Kidney (tissue), 14 donors: ENCODE measurements around the gene CFAP221. TPM values are rescaled to one million over a fixed set of nuclear protein-coding genes. Genes with fewer than 3 reads are reported as not detected.

Experiments
- DNase-seq, 5 donors: peaks; one replicate each; pipeline ENCODE4 v3.0.0-alpha.2; 2013 to 2020
- FAIRE-seq: peaks from 2 replicates; lab custom pipeline; 2012; peaks lifted over from hg19 to GRCh38; lab: Jason Lieb, UNC
- H3K27ac ChIP-seq, 2 donors: one replicate each; pipeline ENCODE4 v1.7.0; 2013; ENCODE audit warnings: low read depth in 2 of 2, low read length in 2 of 2, inconsistent platforms in 1 of 2
- H3K27me3 ChIP-seq: one replicate; pipeline ENCODE4 v1.7.1; 2013; ENCODE audit warnings: low read length, inconsistent platforms; ENCODE audit not compliant: control insufficient read depth, insufficient read depth
- H3K36me3 ChIP-seq, 3 donors: one replicate each; pipeline versions ENCODE4 v1.7.0 to v1.7.1; 2013; ENCODE audit warnings: low read length in 3 of 3, control low read depth in 1 of 3, inconsistent platforms in 1 of 3; ENCODE audit not compliant: insufficient read depth in 3 of 3, control insufficient read depth in 2 of 3
- H3K4me1 ChIP-seq, 3 donors: one replicate each; pipeline versions ENCODE4 v1.7.0 to v1.7.1; 2013; ENCODE audit warnings: low read length in 3 of 3, inconsistent platforms in 1 of 3, low read depth in 1 of 3; ENCODE audit not compliant: control insufficient read depth in 2 of 3, insufficient read depth in 2 of 3
- H3K4me3 ChIP-seq, 3 donors: one replicate each; pipeline versions ENCODE4 v1.7.0 to v1.8.1; 2013; ENCODE audit warnings: low read length in 3 of 3, control low read depth in 1 of 3, inconsistent platforms in 1 of 3
- H3K9ac ChIP-seq, 3 donors: one replicate each; pipeline versions ENCODE4 v1.7.0 to v1.7.1; 2013; ENCODE audit warnings: low read length in 3 of 3, control low read depth in 1 of 3, inconsistent platforms in 1 of 3
- H3K9me3 ChIP-seq, 3 donors: one replicate each; pipeline versions ENCODE4 v1.7.0 to v1.7.1; 2013; ENCODE audit warnings: low read length in 3 of 3, control low read depth in 1 of 3, inconsistent platforms in 1 of 3; ENCODE audit not compliant: control insufficient read depth in 2 of 3, insufficient read depth in 1 of 3
- intact Hi-C: fragments of 100-400 bp; cut with DNase I; formaldehyde crosslinking; loops from one replicate; pipeline ENCODE4 v1.11.1; 2022
- polyA plus RNA-seq: library from polyadenylated mRNA; stranded (reverse); fragments of 350-450 nt; fragmentation: Illumina TruSeq; extraction: RNeasy Lipid Tissue Mini Kit (QIAGEN cat#74804); gene quantifications from one replicate; pipeline ENCODE4 v1.2.3, GENCODE V29; 2014; ENCODE audit warnings: low read depth, low replicate concordance; ENCODE audit not compliant: insufficient read depth
- total RNA-seq: library from RNA; stranded (reverse); fragmentation: NEBNext Ultra II Directional; extraction: Animal tissue kit (Norgen Biotek cat#: 25700); gene quantifications from one replicate; pipeline ENCODE4 v1.2.1, GENCODE V29; 2021
- TF ChIP-seq, protein P1 (sequence below): IDR thresholded peaks from 3 replicates; pipeline ENCODE4 v1.5.1; 2012; ENCODE audit warnings: mild to moderate bottlenecking, moderate library complexity, borderline replicate concordance; ENCODE audit not compliant: insufficient read depth; ENCODE audit errors: extremely low read depth
- donor health status: control.
- donor health status: control.
- donor health status: control.
- donor health status: control.
- donor health status: control.
- donor health status: DM: yes; HTN: yes; CAD: no.
- donor health status: Normal renal cell carcinoma (clear cell type).

The CFAP221 gene
- total and polyA plus RNA-seq, 2 donors from 2014 or later: 15.9 to 58.7 TPM

DNA sequence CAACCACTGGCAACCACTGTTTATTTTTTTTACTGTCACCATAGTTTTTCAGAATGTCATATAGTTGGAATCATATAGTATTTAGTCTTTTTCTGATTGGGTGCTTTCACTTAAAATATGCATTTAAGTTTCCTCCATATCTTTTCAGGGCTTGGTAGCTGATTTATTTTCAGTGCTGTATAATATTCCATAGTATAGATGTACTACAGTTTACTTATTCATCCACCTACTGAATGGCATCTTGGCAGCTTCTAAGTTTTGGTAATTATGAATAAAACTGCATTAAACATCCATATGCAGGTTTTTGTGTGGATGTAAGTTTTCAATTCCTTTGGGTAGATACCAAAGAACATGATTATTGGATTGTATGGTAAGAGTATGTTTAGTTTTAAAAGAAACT lies 23.0 kb downstream of the CFAP221 start:
- FAIRE-seq (no peak), DNase-seq (no peak)
- Histone ChIP-seq H3K36me3 (no peaks in the 10 kb centered on the region), H3K27me3 (no peaks in the 10 kb centered on the region), H3K27ac (no peak overlapping the region), H3K4me1 (no peaks in the 10 kb centered on the region), H3K9ac (no peak overlapping the region), H3K4me3 (no peak overlapping the region), H3K9me3 (no peaks in the 10 kb centered on the region)
- TF ChIP-seq, protein P1, sequence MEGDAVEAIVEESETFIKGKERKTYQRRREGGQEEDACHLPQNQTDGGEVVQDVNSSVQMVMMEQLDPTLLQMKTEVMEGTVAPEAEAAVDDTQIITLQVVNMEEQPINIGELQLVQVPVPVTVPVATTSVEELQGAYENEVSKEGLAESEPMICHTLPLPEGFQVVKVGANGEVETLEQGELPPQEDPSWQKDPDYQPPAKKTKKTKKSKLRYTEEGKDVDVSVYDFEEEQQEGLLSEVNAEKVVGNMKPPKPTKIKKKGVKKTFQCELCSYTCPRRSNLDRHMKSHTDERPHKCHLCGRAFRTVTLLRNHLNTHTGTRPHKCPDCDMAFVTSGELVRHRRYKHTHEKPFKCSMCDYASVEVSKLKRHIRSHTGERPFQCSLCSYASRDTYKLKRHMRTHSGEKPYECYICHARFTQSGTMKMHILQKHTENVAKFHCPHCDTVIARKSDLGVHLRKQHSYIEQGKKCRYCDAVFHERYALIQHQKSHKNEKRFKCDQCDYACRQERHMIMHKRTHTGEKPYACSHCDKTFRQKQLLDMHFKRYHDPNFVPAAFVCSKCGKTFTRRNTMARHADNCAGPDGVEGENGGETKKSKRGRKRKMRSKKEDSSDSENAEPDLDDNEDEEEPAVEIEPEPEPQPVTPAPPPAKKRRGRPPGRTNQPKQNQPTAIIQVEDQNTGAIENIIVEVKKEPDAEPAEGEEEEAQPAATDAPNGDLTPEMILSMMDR: no peak
- intact Hi-C loops: no loop called here

DNA sequence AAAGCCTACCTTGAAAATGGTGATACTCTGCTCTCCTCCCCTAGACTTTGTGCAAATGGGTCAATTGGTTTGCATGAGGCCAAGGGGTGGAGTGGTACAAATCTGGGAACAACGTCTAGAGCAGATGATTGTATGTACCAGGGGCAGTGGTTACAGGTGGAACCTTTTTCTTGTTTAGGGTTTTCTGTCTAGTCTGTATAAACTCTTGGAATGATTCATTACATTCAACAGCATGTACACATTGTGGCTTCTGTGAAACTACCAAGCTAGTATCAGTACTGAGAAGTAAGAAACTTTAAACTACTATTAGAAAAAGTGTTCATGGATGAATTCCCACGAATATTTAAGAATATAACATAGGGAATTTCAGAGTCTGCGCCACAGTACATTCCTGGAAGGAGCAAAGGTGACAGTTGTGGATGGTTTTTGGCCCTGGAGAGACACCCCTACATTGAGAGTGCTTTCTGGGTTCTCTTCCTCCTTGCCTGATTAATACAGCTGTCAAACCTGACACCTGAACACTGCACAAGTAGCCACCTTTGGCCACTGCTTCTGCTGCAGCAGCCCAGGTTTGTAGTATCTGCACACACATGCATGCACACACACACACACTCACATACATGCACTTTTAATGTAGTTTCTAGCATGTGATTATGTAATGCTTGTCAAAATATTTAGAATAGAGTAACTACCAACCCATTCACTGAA lies 30.0 kb downstream of the CFAP221 start:
- Histone ChIP-seq H3K9me3 (no peaks in the 10 kb centered on the region), H3K9ac (no peak overlapping the region), H3K27ac (no peak overlapping the region), H3K4me1 (no peaks in the 10 kb centered on the region), H3K27me3 (no peaks in the 10 kb centered on the region), H3K36me3 (no peaks in the 10 kb centered on the region), H3K4me3 (no peak overlapping the region)
- FAIRE-seq: no peak
- TF ChIP-seq, protein P1: no peak
- no peak for DNase-seq
- intact Hi-C loops: no loop called here

DNA sequence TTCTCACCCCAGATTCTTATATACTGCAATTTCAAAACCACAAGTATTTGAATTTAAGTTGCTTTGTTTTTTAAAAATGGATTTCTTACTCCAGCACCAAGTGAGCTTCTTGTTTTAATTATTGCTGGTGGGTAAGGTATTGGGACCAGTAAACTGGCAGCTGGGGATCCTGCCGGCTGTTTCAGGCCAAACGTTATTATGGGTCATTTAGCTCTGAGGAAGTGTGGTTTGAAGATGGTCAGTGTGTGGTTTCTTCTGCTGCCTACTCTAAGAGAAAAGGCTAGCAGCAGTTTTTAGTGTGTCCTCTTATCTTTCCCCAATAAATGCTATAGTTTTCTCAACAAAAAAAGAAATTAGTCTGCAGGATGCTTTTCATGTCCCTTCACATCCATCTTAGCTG lies 30.6 kb downstream of the CFAP221 start:
- Histone ChIP-seq H3K4me1 (no peaks in the 10 kb centered on the region), H3K27me3 (no peaks in the 10 kb centered on the region), H3K9me3 (no peaks in the 10 kb centered on the region), H3K9ac (no peak overlapping the region), H3K36me3 (no peaks in the 10 kb centered on the region), H3K27ac (no peak overlapping the region), H3K4me3 (no peak overlapping the region)
- no peak for DNase-seq
- FAIRE-seq: no peak
- intact Hi-C loops: no loop called here
- TF ChIP-seq, protein P1: no peak
